Middle frontal gyrus (tissue), 1 donor: Measurements from ENCODE around the gene LMNA.

Experiments used
- DNase-seq: peaks from one replicate; pipeline ENCODE4 v3.0.0-alpha.2; 2015; ENCODE audit warnings: low spot score; ENCODE audit errors: extremely low spot score

The LMNA gene

DNA sequence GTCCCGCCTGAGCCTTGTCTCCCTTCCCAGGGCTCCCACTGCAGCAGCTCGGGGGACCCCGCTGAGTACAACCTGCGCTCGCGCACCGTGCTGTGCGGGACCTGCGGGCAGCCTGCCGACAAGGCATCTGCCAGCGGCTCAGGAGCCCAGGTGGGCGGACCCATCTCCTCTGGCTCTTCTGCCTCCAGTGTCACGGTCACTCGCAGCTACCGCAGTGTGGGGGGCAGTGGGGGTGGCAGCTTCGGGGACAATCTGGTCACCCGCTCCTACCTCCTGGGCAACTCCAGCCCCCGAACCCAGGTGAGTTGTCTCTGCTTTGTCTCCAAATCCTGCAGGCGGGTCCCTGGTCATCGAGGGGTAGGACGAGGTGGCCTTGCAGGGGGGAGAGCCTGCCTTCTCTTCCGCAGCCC is 24.0 kb downstream of the LMNA start:
- no peak for DNase-seq

DNA sequence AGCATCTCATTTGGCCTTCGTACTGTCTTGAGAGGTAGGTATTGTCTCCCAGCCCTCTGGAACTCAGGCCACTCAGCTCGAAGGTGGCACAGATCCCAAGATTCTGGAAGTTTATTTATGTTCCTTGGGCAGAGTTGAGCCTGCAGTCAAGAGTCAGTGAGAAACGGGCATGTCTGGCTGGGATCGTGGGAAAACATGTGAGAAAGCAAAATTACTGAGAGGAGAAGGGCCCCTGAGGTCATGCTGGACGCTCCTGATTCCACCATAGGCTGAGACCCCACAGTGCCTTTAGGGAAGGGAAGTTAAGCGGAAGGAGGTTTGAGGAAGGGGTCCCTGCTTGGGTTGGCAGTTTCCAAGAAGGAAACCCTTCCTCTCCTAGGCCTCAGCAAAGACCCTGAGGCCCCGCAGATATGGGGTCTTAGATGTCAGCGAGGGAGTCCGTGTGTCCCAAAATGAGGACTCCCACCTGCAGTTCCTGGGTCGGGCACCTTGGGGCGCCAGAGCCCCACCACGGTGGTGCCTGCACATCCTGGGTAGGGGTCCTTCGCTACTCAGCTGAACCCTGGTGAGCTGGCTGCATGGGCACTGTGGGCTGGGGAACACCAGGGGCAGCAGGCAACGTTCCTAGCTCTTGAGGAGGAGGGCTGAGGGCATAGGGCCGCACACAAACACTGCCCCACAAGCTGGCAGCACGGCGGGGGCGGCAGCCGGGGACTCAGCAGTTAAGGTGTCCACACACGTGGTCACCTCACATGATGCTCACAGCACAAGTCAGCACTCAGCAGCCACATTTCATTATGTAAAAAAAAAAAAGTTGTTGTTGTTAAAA is 26.6 kb downstream of the LMNA start:
- DNase-seq = no peak

DNA sequence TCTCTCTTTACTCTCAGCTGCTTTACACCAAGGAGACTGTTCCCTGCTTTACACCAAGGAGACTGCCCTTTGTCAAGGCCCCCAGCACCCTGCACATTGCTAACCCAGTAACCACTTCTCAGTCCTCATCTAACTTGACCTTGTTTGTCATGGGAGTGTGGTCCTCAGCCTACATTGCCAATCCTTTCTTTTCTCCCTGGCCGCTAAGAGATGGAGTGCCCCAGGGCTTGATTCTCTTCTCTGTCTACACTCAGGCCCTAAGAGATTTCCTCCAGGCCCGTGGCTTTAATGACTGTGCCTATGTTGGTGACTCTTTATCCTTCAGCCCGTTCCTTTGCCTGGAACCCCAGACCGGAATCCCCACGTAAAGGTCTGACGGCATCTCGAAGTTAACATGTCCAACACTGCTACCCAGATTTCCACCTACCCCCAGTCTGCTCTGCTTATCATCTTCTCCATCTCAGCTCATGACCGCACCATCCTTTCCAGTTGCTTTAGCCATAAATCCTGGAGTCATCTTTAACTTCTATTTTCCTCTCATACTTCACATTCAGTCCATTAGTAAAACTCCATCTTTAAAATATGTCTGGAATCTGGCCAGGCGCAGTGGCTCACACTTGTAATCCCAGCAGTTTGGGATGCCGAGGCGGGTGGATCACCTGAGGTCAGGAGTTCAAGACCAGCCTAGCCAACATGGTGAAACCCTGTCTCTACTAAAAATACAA is 29.4 kb downstream of the LMNA start:
- no peak for DNase-seq

DNA sequence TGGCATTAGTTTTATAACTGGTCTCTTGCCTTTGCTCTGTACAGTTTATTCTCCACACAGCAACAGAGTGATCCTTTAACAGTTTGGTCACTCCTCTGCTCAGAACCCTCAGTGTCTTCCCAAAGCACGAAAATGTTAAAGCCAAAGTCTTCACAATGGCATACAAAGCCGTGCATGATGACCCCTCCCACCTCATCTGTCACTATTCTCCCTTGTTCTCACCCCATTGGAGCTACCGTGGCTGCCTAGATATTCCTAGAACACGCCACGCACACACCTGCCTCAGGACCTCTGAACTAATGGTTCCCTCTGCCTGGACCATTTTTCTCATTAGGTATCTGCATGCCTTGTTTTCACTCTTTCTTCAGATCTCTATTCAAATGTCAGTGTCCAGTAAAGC is 30.2 kb downstream of the LMNA start:
- DNase-seq = no peak

DNA sequence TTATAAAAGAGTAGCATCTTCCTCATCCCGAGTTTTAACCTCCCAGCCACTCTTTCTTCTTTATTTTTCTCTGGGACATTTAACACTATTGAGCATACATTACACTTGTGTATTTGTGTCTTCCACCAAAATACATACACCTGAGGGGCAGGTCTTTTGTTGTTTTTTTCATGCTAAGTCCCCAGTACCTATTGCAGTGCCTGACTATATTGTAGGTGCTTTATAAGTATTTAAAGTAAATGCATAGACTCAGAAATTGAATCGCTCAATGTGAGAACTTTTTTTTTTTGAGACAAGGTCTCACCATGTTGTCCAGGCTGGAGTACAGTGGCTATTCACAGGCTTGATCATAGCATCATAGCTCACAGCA is 31.1 kb downstream of the LMNA start:
- DNase-seq = no peak

DNA sequence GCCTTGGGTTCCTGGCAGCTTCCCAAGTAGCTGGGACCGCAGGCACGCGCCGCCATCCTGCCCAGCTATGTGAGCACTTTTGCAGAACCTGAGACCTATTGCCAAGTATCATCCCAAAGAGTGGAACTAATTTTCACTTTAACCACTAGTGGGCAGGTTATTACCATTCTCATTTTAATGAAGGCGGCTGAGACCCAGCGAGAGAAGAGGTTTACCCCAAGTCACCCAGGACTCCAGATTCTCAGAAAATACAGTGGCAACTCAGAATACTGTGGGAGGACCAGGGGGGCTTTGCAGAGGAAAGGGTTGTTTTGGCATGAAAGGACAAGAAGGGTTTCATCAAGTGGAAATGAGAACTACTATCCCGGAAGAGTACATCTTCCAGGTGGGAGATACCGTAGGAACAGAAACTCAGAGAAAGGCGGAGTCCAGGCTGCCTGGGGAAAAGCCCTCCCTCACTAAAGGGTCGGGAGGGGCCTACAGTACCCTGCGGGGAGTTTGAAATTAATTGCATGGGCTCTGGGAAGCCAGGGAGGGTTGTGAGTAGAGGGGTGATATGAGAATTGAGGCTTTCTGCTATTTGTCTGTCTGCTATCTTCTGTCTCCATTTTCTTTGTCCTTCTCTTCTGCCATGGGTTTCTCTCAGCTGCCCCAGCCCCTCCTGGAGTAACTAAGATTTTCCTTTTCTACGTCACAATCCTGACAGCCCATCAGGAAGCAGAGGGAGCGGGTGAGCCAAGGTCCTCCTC is 31.7 kb downstream of the LMNA start:
- peak; percentile 67 for DNase-seq

DNA sequence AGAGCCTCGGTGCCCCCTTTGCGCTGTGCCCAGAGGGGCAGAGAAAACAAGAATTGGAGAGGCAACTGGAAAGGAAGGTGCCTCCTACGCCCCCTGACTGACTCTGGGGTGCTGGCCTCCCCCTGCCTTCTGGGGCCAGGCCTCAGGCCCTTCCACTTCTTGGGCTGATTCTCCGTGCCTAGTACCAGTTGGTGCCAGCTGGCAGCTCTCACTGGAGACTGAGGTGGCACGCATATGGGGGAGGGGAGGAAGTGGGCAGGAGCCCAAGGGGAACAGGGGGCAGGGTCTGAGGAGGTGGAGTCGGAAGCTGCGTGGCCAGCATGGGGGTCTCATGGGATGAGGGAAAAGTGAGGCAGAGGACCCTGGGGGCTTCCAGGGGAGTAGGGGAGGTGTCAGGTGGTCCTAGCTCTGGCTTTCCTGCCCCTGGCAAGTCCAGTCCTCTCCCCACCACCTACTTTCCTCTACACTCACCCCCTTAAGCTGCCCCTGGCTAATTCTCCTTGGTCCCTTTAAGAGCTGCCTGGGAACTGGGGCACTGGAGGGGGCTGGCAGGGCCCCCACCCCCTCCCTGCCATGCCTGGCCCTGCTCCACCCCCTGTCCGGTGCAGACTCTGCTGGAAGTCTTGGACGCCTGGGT is 32.4 kb downstream of the LMNA start:
- DNase-seq = no peak

DNA sequence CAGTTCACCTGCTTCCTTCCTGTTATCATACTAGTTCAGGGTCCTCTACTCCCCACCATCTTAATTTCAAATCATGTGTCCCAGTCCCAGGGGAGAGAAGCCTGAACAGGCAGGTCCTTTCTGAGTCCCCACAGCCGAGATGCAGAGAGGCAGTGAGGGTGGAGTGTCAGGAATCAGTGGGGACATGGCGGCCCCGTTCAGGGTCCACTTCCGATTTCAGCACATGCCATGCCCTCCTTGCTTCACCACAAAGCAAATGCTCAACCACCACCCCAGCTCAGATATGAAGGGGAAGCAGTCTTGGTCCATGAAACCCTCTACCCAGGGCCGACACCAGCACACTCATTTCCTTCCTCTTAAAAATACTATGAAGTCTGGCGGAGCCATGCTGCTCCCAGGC is 33.7 kb downstream of the LMNA start:
- no peak for DNase-seq

DNA sequence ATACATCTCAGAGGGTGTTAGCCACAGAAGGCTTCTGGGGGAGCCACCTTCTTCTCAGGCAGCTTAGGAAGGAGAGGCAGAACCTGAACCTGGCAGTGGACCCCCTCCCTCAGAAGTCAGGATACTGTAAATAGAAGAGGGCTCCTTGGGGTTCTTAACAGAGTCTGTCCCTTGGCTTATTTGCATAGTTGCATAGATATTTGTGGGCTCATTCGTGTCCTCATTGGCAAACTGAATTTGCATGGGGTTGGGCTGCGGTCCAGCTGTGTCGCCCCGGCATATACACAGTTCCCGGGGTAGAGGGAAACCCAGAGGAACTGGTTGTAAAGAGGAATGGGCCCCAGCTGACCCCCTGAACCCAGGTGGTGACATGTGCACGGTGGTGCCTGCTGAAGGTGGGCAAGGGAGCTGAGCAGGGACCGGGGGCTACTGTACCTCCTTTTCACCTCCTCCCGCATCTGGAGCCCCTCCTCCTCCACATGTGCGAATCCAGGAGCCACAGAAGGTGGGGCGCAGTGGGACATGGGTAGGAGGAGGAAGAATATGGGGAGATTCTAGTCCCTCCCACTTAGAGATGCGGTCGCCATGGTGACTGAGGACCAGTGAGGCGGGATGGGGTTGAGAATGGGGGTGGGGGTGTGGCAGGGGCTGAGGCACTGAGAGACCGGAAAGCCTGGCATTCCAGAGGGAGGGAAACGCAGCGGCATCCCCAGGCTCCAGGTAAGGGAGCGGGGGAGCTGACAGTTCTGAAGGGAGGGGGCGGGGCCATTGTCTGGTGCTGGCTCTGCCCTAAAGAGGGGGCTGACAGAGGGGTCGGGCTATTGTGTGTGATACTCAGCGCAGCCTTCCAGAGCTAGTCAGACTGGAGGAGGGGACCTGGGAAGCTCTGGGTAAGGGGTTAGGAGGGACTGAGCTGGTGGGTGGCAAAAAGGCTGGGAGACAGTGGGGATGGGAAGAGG is 35.1 kb downstream of the LMNA start:
- no peak for DNase-seq

DNA sequence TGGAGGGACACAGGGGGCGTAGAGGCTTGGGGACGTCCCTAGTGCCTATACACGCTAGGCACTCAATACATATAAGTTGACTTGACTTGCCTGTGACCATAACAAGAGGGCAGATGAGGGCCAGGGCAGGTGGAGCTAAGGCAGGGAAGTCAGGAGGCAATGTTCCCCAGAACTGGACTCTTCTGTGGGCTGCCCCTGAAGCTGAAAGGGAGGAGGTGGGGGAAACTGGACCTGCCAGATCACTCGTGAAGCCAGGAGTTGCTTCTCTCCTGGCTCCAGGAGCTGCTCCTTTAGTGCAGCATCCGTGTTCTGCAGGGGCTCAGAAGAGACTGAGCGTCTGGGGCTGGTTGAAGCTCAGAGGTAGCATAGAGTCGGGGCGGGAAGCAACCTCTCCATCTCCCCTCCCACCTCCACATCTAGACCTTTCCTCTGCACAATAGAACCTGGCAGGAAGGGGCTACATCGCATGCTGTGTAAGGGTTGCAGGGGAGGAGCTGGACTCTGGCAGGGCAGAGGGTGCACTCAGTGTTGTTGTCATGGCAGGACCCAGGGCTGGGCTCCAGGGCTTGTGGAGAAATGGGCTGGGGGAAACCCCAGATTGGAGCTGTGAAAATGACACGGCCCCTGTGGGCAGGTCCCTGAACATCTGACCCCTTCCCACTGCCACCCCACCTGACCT is 36.0 kb downstream of the LMNA start:
- no peak for DNase-seq

DNA sequence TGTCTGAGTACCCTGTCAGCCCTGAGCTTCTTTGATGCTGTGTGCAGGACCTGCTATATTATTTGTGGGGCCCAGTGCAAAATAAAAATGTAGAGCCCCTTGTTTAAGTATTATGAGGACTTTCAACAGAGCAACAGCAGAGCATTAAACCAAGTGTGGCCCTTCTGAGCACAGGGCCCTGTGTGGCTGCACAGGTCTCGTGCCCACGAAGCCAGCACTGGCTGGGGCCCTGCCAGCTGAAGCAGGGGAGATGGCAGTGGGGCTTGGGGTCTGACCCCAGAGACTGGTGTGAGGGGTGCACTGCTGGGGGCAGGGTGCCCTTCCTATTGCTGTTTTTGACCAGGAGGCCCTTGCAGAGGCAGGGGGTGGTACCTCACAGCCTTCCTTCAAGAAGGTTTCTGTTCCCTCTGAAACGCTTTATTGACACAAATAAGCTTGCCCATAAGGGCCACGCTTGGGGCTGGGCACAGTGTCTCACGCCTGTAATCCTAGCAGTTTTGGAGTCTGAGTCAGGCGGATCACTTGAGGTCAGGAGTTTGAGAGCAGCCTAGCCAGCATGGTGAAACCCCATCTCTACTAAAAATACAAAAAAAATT is 36.7 kb downstream of the LMNA start:
- DNase-seq = no peak

DNA sequence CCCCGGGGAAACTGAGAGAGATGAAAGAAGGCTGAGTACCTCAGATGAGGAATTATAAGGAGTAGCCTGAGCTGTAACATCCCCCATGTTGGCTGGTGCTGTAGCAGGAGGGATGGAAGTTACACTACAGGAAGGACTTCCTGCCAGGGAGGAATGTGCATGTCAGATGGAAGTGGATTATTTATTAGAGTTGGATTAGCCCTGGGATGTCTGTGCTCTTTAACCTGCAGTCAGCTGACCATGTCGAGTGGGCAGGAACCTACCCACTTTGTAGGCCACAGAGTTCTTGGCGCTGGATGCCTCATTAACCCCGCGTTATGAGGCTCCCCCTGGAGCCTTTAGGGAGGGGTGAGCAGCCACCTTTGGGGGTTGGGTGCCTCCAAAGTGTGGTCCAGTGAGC is 38.1 kb downstream of the LMNA start:
- no peak for DNase-seq

DNA sequence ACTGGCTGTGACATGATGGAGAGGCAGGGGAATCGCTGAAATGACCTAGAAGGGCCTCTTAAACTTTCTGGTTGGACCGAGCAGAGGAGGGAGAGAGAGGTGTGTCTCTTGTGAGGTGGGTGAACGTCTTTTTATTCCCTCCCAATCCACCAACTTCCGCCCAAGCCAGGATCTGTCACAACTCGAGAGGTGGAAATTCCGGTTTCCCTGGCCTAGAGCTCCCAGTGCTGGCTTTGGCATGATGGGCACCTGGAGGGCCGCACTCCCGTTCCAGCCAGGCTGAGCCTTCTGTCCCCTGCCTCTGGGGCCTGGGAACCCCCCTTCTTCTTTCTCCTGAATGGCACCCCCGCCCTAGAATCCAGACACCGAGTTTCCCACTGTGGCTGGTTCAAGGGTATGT is 38.9 kb downstream of the LMNA start, which contains the start of gene SEMA4A:
TSS of gene SEMA4A (plus strand) at position 224 of the 400 bp plus-strand sequence. CDS start 994 bp downstream, outside the sequence.
- no peak for DNase-seq

DNA sequence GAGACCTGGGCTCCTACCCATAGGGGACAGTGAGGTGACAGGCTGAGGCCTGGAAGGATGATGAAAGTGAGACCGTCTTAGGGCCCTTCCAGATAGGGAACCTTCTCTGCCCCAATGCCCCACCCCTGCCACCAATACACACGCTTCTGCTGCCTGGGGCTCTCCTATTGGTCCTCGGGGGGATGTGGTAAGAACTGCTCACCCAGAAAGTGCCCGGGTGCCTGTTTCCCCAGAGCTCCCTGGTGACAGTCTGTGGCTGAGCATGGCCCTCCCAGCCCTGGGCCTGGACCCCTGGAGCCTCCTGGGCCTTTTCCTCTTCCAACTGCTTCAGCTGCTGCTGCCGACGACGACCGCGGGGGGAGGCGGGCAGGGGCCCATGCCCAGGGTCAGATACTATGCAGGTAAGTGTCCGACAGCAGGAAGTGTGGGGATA is 39.8 kb downstream of the LMNA start:
- no peak for DNase-seq

DNA sequence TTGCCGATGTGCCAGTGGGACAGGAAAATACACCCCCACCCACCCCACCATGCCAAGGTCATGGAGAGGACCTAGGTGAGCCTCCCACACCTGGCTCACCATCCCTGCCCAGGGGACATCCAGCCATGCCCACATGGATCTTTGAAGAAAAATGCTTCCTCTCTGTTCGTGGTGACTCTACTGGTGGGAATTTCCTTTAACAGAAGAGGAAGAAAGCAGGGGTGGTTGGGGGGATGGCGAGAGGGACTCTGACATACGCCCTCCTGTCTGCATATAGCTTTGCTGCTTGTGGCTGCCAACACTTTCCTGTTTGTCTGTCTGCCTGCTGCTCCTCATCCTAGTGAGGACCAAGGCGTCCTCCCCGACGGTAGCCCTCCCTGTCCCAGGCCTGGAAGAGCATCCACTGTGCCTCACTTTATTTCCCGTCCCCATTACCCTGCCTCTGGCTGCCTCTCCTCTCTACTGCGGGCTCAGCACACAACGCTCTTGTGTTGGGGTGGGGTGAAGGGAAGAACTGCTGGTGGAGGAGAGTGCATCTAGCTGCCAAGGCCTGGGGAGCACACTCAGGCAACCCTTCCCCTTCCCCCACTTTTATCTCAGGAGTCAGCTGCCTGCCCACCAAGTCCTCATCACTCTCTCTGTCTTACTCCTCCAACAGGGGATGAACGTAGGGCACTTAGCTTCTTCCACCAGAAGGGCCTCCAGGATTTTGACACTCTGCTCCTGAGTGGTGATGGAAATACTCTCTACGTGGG is 41.4 kb downstream of the LMNA start:
- DNase-seq = no peak

DNA sequence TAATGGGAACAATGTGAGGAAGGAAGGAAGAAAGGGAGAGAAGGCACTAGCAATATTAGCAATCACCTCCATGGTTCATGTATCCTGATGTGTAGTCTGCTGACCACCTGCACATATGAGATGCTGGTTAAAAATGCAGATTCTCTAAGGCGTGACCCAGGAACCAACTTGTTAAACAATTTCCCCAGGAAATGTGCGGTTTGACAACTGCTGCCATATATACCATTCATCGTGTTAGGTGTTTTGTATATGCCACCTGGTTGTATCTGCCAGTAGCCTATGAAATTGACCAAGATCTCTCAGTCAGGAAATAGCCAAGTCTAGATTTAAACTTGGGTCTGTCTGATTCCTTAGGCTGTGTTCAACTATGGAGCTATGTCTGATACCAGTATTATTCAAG is 43.0 kb downstream of the LMNA start:
- DNase-seq = no peak

DNA sequence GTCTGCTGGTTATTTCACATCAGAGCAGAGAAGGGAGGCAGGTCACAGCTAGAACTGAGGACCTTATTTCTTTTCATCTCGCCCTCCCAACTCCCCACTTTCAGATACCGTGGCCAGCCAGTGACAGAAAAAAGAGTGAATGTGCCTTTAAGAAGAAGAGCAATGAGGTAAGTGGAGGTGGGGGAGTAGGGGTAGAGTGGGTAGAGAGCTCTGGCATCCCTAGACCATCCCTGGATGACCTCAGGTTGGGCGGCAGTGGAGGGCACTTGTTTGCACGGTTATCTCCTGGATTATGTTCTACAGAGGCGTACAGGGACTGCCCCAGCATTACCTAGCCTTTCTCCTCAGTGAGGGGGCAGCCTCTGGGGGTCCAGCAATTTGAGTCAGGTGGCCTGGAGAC is 43.5 kb downstream of the LMNA start:
- no peak for DNase-seq

DNA sequence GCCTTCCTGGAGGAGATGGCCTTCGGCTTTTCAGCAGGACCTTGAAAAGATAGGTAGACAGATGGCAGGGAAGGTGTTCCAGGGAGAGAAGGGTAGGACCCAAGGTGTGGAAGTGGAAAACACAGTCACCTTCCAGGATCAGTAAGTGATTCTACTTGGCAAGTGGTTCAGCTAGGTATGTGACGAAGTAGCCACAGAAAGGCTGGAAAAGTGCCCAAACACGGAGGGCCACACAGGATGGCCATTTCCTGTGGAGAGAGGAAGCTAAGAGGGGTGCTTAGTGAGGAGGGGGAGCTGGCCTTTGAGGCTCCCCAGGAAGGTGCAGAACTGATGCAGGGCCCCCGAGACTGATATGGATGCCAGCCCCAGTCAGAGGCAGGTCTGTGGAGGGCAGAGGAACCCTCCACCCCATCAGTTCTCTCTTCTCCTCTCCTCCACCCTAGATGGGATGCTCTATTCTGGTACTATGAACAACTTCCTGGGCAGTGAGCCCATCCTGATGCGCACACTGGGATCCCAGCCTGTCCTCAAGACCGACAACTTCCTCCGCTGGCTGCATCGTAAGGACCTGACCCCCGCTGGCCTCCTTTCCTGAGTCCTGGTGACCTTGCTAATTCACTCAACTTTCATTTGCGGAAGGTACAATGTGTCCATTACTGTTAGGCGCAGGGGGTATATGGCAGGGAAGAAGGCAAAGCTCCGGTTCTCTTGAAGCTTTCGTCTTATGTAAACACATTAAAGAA is 45.7 kb downstream of the LMNA start:
- no peak for DNase-seq
